ENCODE measurements around the gene HIRIP3.
"Not testable (repeated sequence)": the region's sequence is repeated elsewhere in the genome, so short reads cannot be mapped to it uniquely, and the experiment has no call there.

Gene HIRIP3

GRCh38 chr16:30015450-30015849, 20.0 kb upstream of the HIRIP3 start:
- not testable (repeated sequence) for DNase-seq

DNA sequence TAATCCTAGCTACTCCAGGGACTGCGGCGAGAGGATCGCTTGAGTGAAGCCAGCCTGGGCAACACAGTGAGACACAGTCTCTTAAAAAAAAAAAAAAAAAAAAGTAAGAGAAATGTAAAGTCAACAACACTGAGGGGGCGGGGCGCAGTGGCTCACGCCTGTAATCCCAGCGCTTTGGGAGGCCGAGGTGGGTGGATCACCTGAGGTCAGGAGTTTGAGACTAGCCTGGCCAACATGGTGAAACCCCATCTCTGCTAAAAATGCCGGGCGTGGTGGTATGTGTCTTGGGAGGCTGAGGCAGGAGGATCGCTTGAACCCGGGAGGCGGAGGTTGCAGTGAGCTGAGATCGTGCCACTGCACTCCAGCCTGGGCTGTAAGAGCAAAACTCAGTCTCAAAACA, 17.2 kb upstream of the HIRIP3 start:
- DNase-seq: not testable (repeated sequence)

DNA sequence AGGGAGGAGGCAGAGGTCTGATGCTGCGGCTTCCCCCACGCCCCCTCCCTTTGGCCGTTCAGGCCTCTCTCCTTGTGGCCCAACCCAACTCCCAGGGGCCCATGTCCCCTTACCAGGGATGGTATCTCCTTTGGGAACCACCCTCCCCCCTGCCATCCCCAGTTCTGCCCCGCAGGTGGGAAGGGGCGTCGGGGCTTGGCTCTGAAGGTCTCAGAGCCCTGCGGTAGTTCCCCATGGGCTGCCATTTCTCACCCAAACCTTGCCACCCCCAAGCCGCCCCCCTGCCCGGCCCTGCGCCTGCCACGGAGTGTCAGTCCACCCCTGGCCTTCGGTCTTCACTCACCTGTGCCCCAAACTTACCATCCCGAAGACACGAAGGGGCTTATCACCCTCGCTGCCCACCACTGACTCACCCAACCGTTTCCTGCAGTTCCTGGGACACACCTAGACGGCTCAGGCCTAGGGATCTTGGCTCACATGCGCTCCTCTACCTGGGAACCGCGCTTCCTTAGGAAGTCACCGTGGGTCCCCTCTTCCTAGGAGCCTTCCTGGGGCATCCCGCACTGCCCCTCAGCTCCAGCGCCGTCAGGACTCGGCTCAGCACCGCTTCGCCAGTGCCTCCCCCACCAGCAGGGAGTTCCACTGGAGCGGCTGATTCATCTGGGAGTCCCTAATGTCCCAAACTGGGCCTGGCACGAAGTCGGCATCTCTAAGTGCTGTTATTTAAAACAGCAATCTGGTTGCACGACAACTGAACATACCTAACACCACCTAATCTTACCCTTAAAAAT, 16.5 kb upstream of the HIRIP3 start:
- DNase-seq: no peak

GRCh38 chr16:30010844-30011713, 15.7 kb upstream of the HIRIP3 start, which contains the start of gene DOC2A:
Gene DOC2A (minus strand): TSS chr16:30011027. CDS start chr16:30010222, 805 bp downstream.
- no peak for DNase-seq

GRCh38 chr16:30009990-30010843, 14.8 kb upstream of the HIRIP3 start:
- DNase-seq: no peak

DNA sequence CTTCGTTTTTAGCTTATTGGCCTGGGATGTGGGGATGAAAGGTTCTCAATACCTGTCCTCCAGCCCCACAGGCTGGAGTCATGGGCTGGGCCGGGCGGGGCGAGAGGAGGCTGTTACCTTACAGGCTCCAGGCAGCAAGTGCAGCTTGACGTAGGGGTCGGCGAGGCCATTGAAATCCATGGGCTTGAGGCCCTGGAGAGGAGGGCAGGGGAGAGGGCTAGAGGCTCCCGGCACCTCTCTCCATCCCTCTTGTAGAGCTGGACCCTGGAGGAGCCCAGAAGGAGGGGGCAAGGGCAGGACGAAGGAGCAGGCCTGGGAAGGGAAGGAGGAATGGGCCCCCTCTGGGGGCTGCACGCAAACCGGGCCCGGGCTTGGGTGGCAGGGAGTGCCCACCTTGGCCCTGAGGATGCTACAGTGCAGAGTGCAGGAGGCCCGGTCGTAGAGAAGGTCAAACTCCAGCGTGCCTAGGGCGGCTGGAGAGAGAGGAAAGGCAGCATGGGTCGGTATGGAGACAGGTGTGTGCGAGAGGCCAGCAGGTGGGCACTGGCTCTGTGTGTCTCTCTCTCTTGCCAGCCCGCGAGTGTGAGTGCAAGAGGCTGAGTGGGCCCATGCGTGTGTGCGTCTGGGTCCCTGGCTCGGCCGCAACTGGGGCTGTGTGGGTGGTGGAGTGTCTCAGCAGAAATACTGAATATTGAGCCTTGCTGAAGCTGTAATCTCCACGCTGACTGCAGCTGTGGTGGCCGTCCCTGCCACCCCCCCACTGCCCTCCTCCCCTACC, 13.9 kb upstream of the HIRIP3 start:
- DNase-seq: no peak

- no peak for DNase-seq
Observed at GRCh38 chr16:30007378-30007895, 12.0 kb upstream of the HIRIP3 start.

DNA sequence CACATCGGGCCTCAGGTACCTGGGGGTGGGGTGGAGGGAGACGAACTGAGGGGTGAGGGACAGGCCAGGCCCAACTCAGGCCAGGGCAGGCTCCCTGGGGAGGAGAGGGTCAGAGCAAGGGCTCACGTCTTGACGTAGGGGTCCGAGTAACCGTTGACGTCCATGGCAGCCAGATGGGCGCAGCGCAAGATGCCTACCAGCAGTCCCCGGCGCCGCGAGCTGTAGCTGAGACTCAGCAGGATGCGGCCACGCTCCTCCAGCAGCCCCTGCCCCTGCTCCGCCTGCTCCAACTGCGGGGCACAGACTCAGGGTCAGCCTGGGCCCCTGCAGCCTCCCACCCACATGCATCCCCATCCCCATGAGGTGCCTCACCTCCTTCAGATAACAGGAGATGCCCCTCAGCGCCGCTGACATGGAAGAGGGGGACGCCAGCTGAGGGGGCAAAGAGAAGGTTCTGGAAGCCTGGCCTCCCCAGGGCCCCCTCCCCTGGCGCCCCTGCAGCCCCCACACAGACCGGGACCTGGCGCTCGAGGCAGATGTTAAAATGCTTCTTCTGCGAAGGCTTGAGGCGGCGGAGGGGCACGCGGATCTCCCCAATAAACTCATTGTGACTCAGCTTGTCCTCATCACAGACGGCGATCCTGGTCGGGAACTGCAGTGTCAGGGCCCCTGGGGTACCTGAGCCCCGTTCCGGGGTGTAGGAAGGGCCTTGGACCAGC, 11.4 kb upstream of the HIRIP3 start:
- DNase-seq: no peak

DNA sequence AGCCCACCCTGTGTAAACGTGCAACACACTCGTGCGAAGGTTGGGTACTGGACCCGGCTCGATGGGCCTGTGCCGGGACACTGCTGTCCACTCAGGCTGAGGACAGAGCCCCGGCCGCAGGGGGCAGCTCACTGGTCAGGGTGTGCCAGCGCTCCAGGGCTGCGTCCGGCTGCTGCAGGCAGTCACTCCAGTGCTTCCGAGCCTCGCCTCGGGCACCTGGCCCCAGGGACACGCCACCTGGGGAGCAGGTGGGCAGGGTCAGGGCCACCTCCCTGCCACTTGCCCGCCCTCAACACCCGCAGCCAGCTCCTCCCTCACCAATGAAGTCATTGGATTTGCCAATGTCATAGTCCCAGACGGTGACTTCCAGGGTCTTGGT, 10.7 kb upstream of the HIRIP3 start:
- DNase-seq: no peak

- peak; percentile 8 for DNase-seq
Observed at GRCh38 chr16:30005341-30006094, 10.1 kb upstream of the HIRIP3 start.

- no peak for DNase-seq
Observed at GRCh38 chr16:30004811-30005242, 9.4 kb upstream of the HIRIP3 start.

GRCh38 chr16:30004424-30004776, 9.0 kb upstream of the HIRIP3 start:
- DNase-seq: no peak

GRCh38 chr16:30003670-30004423, 8.4 kb upstream of the HIRIP3 start:
- DNase-seq: no peak

- no peak for DNase-seq
Observed at GRCh38 chr16:30002614-30003346, 7.4 kb upstream of the HIRIP3 start.

DNA sequence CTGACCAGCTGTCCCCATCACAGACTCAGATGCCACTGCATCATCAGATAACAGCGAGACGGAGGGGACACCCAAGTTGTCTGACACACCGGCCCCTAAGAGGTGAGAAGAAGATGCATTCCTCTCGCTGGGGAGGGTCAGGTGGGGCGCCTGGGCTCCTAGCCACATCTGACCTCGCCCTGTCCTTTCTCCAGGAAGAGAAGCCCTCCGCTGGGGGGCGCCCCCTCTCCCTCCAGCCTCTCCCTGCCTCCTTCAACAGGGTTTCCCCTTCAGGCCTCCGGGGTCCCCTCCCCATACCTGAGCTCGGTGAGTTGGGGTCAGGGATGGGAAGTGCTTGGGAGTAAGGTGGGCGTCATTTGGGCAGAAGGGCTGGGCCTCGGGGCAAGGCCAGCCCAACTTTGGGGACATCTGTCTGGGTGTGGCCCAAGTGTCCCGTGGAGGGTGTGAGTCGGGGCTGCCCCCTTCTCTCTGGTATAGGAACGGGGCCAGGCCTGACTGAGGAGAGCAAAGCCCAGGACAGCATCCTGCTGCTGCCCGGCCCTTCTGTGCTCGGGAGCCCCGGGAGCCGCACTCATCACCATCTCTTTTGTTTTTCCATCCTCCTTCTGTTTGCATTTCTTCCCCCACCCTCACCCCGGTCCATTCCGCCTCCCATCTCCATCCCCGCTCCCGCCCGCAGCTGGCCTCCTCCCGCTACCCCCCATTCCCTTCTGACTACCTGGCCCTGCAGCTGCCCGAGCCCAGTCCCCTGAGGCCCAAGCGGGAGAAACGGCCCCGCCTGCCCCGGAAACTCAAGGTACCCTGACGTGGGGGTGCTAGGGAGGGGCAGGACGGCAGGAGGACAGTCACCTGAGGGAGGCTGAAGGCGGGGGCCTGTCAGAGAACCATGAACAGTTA, 5.6 kb upstream of the HIRIP3 start:
- no peak for DNase-seq

GRCh38 chr16:29999605-30000004, 4.2 kb upstream of the HIRIP3 start:
- no peak for DNase-seq

- DNase-seq: no peak
Observed at GRCh38 chr16:29996766-29997250, 1.4 kb upstream of the HIRIP3 start.
